Measurements from ENCODE around the gene TMPRSS2. TPM values are rescaled to one million over a fixed set of nuclear protein-coding genes. Genes with fewer than 3 reads are reported as not detected.
A peak's percentile ranks its signal among the peaks of the same experiment; 100 is the strongest.

Gene TMPRSS2
- total RNA-seq: 10 to 100 TPM in 2 of 4 donors, 1 to 10 TPM in 2; 5.9 to 36.7 (median 10.5) TPM

- H3K4me1 ChIP-seq: peaks cover 20% of the 10 kb centered on the region
- 2% methylated on average over 10 of the region's 85 CpGs for WGBS
- DNase-seq (ENCODE audit: low spot score in 2 of 2): no peak
- peak within 1 kb of the TSS; percentile 74 for H3K27ac ChIP-seq
- H3K36me3 ChIP-seq: no peaks in the 10 kb centered on the region
- no peaks in the 10 kb centered on the region for H3K9me3 ChIP-seq
- peak within 1 kb of the TSS; percentile 51 for H3K4me3 ChIP-seq
- H3K27me3 ChIP-seq: peaks cover 72% of the 10 kb centered on the region
- TF ChIP-seq POLR2A (IDR thresholded peaks at IDR 0.05) (no peak), POLR2AphosphoS5 (IDR thresholded peaks at IDR 0.05) (no peak)
These were observed at the start of gene TMPRSS2 for GRCh38 chr21:41507521-41508414. TSS of gene TMPRSS2 (minus strand) at chr21:41508158. CDS start at chr21:41498133, 10,025 bp downstream.

- no peak for TF ChIP-seq EP300 (IDR thresholded peaks at IDR 0.05)
- no peak for TF ChIP-seq CTCF (IDR thresholded peaks at IDR 0.05)
- no peak for TF ChIP-seq POLR2A (IDR thresholded peaks at IDR 0.05)
- no peak for TF ChIP-seq POLR2AphosphoS5 (IDR thresholded peaks at IDR 0.05)
These were observed 47.1 kb upstream of the TMPRSS2 start for GRCh38 chr21:41555057-41555456.

GRCh38 chr21:41552254-41552653 is 44.3 kb upstream of the TMPRSS2 start:
- Histone ChIP-seq H3K27ac (no peak overlapping the region), H3K4me1 (no peaks in the 10 kb centered on the region), H3K36me3 (no peaks in the 10 kb centered on the region), H3K4me3 (no peak overlapping the region), H3K27me3 (peaks cover under 1% of the 10 kb centered on the region), H3K9me3 (no peaks in the 10 kb centered on the region)
- 78% methylated on average over 6 of the region's 6 CpGs for WGBS
- DNase-seq (ENCODE audit: low spot score in 2 of 2): no peak
- no peak for TF ChIP-seq POLR2AphosphoS5 (IDR thresholded peaks at IDR 0.05)
- no peak for TF ChIP-seq CTCF (IDR thresholded peaks at IDR 0.05)
- TF ChIP-seq POLR2A (IDR thresholded peaks at IDR 0.05): no peak
- no peak for TF ChIP-seq EP300 (IDR thresholded peaks at IDR 0.05)

More at GRCh38 chr21:41555057-41555456, 47.1 kb upstream of the TMPRSS2 start:
- Histone ChIP-seq H3K4me1 (no peaks in the 10 kb centered on the region), H3K36me3 (no peaks in the 10 kb centered on the region), H3K9me3 (no peaks in the 10 kb centered on the region), H3K27me3 (no peaks in the 10 kb centered on the region), H3K4me3 (no peak overlapping the region), H3K27ac (no peak overlapping the region)
- 92% methylated on average over 1 of the region's 1 CpG for WGBS
- no peak for DNase-seq (ENCODE audit: low spot score in 2 of 2)

GRCh38 chr21:41548781-41549180 is 40.8 kb upstream of the TMPRSS2 start:
- Histone ChIP-seq H3K36me3 (no peaks in the 10 kb centered on the region), H3K27me3 (peaks cover 7% of the 10 kb centered on the region), H3K4me1 (no peaks in the 10 kb centered on the region), H3K27ac (no peak overlapping the region), H3K9me3 (no peaks in the 10 kb centered on the region), H3K4me3 (no peak overlapping the region)
- DNase-seq (ENCODE audit: low spot score in 2 of 2): no peak
- TF ChIP-seq CTCF (IDR thresholded peaks at IDR 0.05): no peak
- no peak for TF ChIP-seq POLR2AphosphoS5 (IDR thresholded peaks at IDR 0.05)
- no peak for TF ChIP-seq POLR2A (IDR thresholded peaks at IDR 0.05)
- TF ChIP-seq EP300 (IDR thresholded peaks at IDR 0.05): no peak
- WGBS: 80% methylated on average over 8 of the region's 8 CpGs

- no peak for DNase-seq (ENCODE audit: low spot score in 2 of 2)
- H3K27me3 ChIP-seq: peaks cover 17% of the 10 kb centered on the region
- H3K9me3 ChIP-seq: no peaks in the 10 kb centered on the region
- 88% methylated on average over 2 of the region's 3 CpGs for WGBS
- H3K27ac ChIP-seq: no peak overlapping the region
- H3K36me3 ChIP-seq: no peaks in the 10 kb centered on the region
- no peak for TF ChIP-seq POLR2AphosphoS5 (IDR thresholded peaks at IDR 0.05)
- no peak for TF ChIP-seq EP300 (IDR thresholded peaks at IDR 0.05)
- TF ChIP-seq POLR2A (IDR thresholded peaks at IDR 0.05): no peak
- no peak for TF ChIP-seq CTCF (IDR thresholded peaks at IDR 0.05)
- H3K4me1 ChIP-seq: no peaks in the 10 kb centered on the region
- no peak overlapping the region for H3K4me3 ChIP-seq
These were observed 39.2 kb upstream of the TMPRSS2 start for GRCh38 chr21:41547111-41547510.
